ENCODE results near the gene EEFSEC. TPM values are rescaled to one million over a fixed set of nuclear protein-coding genes. Genes with fewer than 3 reads are reported as not detected.

EEFSEC gene
- total and polyA plus RNA-seq, 11 donors = 17.5 to 48.0 (median 22.5) TPM

DNA sequence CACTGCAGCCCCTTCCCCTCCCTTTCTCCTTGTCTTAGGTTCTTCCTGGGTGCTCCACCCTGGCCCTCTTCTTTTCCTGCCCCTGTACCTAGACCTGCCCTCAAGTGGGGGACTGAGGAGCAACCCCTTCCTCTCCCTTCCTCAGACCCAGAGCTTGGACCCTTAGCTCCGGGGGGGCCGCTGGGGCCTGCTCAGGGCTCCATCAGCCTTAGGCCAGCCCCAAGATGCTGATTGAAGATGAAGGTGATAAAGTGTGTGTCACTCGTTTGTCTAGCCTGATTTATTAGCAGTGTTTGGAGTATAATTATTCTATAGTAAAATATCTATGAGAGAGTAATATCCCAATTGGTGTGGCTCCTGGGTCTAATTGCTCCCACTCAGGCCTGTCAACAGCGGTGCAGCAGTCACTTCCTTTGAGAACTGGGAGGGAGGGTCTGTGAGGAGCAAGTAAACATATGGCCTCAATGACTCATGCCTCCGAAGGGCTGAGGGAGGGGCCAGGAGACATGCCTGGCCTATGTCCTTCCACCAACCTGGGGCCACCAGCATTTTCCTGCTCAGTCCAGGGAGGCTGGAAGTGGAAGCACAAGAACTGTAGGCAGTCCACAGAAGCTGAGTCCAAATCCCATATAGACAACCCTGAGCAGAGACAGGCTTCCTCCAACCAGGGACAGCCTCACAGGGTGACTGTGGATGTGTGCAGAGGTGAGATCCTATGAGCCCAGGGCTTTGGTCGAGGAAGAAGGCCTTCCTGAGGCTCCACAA lies 190.2 kb downstream of the EEFSEC start:
- WGBS, 4 donors = 61 to 68% (median 64%) methylated on average over 6 of the region's 6 CpGs
- DNase-seq = peak in 1 of 5 donors; percentile 9
- intact Hi-C loops (cut with DNase I) = no loop called here
- TF ChIP-seq, protein P1, sequence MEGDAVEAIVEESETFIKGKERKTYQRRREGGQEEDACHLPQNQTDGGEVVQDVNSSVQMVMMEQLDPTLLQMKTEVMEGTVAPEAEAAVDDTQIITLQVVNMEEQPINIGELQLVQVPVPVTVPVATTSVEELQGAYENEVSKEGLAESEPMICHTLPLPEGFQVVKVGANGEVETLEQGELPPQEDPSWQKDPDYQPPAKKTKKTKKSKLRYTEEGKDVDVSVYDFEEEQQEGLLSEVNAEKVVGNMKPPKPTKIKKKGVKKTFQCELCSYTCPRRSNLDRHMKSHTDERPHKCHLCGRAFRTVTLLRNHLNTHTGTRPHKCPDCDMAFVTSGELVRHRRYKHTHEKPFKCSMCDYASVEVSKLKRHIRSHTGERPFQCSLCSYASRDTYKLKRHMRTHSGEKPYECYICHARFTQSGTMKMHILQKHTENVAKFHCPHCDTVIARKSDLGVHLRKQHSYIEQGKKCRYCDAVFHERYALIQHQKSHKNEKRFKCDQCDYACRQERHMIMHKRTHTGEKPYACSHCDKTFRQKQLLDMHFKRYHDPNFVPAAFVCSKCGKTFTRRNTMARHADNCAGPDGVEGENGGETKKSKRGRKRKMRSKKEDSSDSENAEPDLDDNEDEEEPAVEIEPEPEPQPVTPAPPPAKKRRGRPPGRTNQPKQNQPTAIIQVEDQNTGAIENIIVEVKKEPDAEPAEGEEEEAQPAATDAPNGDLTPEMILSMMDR (IDR thresholded peaks at IDR 0.05) = no peak
- no peak for TF ChIP-seq POLR2A (IDR thresholded peaks at IDR 0.05)
- no peak overlapping the region for H3K27ac ChIP-seq
- H3K4me1 ChIP-seq = peaks cover 0 to 47% (median 1%) of the 10 kb centered on the region in 12 donors
- H3K9me3 ChIP-seq = no peaks in the 10 kb centered on the region
- peak in 2 of 4 donors; percentile 41 to 52 for ATAC-seq
- peaks cover 0 to 22% (median 7%) of the 10 kb centered on the region in 9 donors for H3K36me3 ChIP-seq
- no peak overlapping the region for H3K4me3 ChIP-seq
- no peaks in the 10 kb centered on the region for H3K27me3 ChIP-seq

DNA sequence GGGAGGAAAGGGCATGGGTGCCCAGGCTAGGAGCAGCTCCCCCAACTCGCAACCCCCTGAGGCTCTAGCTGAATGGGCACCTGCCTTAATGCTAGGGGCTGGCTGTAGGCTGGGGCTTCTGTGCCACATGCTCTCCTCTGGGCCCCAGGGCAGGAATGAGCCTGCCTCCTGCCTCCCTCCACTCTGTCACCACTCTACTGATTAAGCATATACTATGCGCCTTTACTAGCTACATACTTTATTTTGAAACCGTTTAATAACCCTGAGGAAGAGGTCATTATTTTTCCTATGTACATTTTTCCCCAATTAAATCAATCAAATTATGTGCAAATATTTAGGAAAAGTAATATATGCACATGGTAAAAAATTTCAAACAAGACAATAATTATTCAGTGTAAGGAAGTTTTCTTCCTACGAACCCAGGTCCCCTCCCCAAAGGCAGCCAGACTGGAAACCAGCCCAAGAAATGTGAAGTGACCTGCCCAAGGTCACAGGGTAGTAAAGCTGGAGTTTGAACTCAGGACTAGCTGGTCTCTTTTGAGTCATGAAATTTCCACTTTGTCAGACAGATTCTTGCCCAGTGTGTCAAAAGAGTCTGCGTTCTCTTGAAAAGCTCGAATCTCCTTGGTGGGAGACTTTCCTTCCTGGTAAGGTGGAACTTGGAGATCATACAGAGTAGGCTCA lies 190.9 kb downstream of the EEFSEC start:
- ATAC-seq = no peak

DNA sequence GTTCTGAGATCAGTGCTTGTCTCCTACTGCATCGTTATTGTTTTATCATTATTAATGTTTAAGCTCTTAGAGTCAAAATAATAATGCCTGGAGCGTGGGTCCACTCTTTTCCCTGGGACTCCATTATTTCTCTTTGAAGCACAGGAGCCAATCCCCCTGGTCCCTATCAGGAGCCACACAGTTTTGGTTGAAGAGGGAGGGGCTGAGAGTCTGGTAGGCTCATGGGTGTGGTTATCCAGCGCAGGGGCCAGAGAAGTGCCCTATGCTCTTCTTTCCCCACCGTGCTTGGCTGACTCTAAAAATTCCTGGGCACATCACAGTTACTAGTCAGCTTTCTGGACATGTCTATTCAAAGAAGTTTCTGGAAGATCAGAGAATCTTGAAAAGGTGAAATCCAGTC lies 191.9 kb downstream of the EEFSEC start:
- Histone ChIP-seq H3K4me3 (no peak overlapping the region), H3K27ac (no peak overlapping the region), H3K36me3 (peaks cover 0 to 22% (median 7%) of the 10 kb centered on the region in 9 donors), H3K27me3 (no peaks in the 10 kb centered on the region), H3K4me1 (peaks cover 0 to 37% (median 0%) of the 10 kb centered on the region in 12 donors), H3K9me3 (no peaks in the 10 kb centered on the region)
- TF ChIP-seq, protein P1 (IDR thresholded peaks at IDR 0.05) = no peak
- TF ChIP-seq POLR2A (IDR thresholded peaks at IDR 0.05) = no peak
- intact Hi-C loops (cut with DNase I) = no loop called here
- ATAC-seq (no peak), DNase-seq (no peak)
- 96 to 98% (median 97%) methylated on average over 4 of the region's 4 CpGs for WGBS, 4 donors

More for the DNA sequence above, 190.9 kb downstream of the EEFSEC start:
- Histone ChIP-seq H3K27me3 (no peaks in the 10 kb centered on the region), H3K27ac (no peak overlapping the region), H3K4me1 (peaks cover 0 to 45% (median 1%) of the 10 kb centered on the region in 12 donors), H3K4me3 (no peak overlapping the region), H3K36me3 (peaks cover 0 to 22% (median 7%) of the 10 kb centered on the region in 9 donors), H3K9me3 (no peaks in the 10 kb centered on the region)
- TF ChIP-seq POLR2A (IDR thresholded peaks at IDR 0.05) = no peak
- TF ChIP-seq, protein P1 (IDR thresholded peaks at IDR 0.05) = no peak
- intact Hi-C loops (cut with DNase I) = no loop called here
- peak in 1 of 5 donors; percentile 11 for DNase-seq
- WGBS, 4 donors = 91 to 95% (median 94%) methylated on average over 6 of the region's 6 CpGs

DNA sequence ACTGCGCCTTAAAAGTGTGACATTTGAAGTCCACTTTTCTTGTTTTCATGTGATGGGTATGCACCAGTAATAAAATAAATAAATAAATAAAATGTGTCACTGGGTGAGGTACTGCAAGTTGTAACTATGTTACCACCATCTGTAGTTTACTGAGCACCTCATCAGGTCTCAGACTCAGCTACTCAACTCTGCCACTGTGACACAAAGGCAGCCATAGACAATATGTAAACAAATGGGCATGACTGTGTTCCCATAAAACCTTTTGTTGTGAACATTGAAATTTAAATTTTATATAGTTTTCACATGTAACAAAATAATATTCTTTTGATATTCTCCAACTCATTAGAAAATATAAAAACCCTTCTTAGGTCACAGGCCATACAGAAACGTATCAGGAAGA lies 193.3 kb downstream of the EEFSEC start:
- ATAC-seq = no peak
- TF ChIP-seq, protein P1 (IDR thresholded peaks at IDR 0.05) = no peak
- TF ChIP-seq POLR2A (IDR thresholded peaks at IDR 0.05) = no peak

More for the DNA sequence above, 193.3 kb downstream of the EEFSEC start:
- DNase-seq = no peak
- no peak overlapping the region for H3K4me3 ChIP-seq
- 95 to 98% (median 97%) methylated on average over 2 of the region's 2 CpGs for WGBS, 4 donors
- no peaks in the 10 kb centered on the region for H3K9me3 ChIP-seq
- H3K27me3 ChIP-seq = no peaks in the 10 kb centered on the region
- peaks cover 0 to 18% (median 4%) of the 10 kb centered on the region in 9 donors for H3K36me3 ChIP-seq
- H3K4me1 ChIP-seq = peaks cover 0 to 24% (median 0%) of the 10 kb centered on the region in 12 donors
- intact Hi-C loops (cut with DNase I) = no loop called here
- no peak overlapping the region for H3K27ac ChIP-seq
